ENCODE results near the gene PIGW. TPM values are rescaled to one million over a fixed set of nuclear protein-coding genes. Genes with fewer than 3 reads are reported as not detected.

Gene PIGW
- polyA plus RNA-seq, 3 donors = 3.1 to 5.9 (median 3.7) TPM

- Mint-ChIP-seq H3K9me3 (peaks cover 0 to 1% (median 0%) of the 10 kb centered on the region in 7 donors), H3K4me1 (peaks cover 3% of the 10 kb centered on the region), H3K4me3 (no peak overlapping the region), H3K27ac (peak overlapping the region in 1 of 7 donors; percentile 45), H3K27me3 (ENCODE audit: low read depth in 3 of 3) (no peaks in the 10 kb centered on the region), H3K36me3 (peaks cover 76 to 84% of the 10 kb centered on the region in 2 donors)
- no peak for DNase-seq
- Histone ChIP-seq H3K9me3 (replicated peaks in 1 of 2; ENCODE audit: control insufficient read depth in 1 of 2, insufficient read depth in 1 of 2, low read length in 2 of 2) (no peaks in the 10 kb centered on the region), H3K79me2 (ENCODE audit: insufficient read depth, low read length) (peaks cover 23% of the 10 kb centered on the region), H3K4me3 (replicated peaks in 1 of 3; ENCODE audit: low read depth in 2 of 3, low read length in 3 of 3) (no peak overlapping the region), H3K4me2 (replicated peaks; ENCODE audit: extremely low read depth, low read length, poor library complexity, severe bottlenecking) (no peak overlapping the region), H4K20me1 (ENCODE audit: insufficient read depth, low read length) (peaks cover 32% of the 10 kb centered on the region), H3K9ac (ENCODE audit: insufficient read depth, low read length, poor library complexity, severe bottlenecking) (no peak overlapping the region), H3K4me1 (ENCODE audit: control insufficient read depth in 1 of 2, insufficient read depth in 2 of 2, low read length in 2 of 2) (no peaks in the 10 kb centered on the region), H3K36me3 (replicated peaks in 1 of 2; ENCODE audit: control insufficient read depth in 1 of 2, insufficient read depth in 2 of 2, low read length in 2 of 2) (peaks cover 66 to 95% of the 10 kb centered on the region in 2 donors), H3K27me3 (ENCODE audit: control insufficient read depth in 2 of 2, insufficient read depth in 2 of 2, low read length in 2 of 2) (no peaks in the 10 kb centered on the region), H3K27ac (ENCODE audit: low read depth in 1 of 2, low read length in 2 of 2) (no peak overlapping the region), H2AFZ (ENCODE audit: insufficient read depth, low read depth, low read length, poor library complexity, severe bottlenecking) (no peak overlapping the region)
- no CpG with 5 or more reads among the region's 5 CpGs for WGBS (ENCODE audit: insufficient coverage)
- intact Hi-C loops (cut with micrococcal nuclease) = loop anchor here in 1 of 2 donors (5.0 kb wide), 1 partner anchor 38 kb away; the partner anchor contains the start of genes MYO19 and PIGW
- no peak for TF ChIP-seq CTCF (IDR thresholded peaks at IDR 0.05)
Observed at GRCh38 chr17:36494674-36495073, 40.1 kb upstream of the PIGW start.

- no peak overlapping the region for H3K4me3 ChIP-seq (replicated peaks in 1 of 3; ENCODE audit: low read depth in 2 of 3, low read length in 3 of 3)
- no peak overlapping the region for H2AFZ ChIP-seq (ENCODE audit: insufficient read depth, low read depth, low read length, poor library complexity, severe bottlenecking)
- H3K9ac ChIP-seq (ENCODE audit: insufficient read depth, low read length, poor library complexity, severe bottlenecking) = no peak overlapping the region
- H3K27ac Mint-ChIP-seq = peak overlapping the region in 1 of 7 donors; percentile 45
- DNase-seq = no peak
- H3K27me3 ChIP-seq (ENCODE audit: control insufficient read depth in 2 of 2, insufficient read depth in 2 of 2, low read length in 2 of 2) = no peaks in the 10 kb centered on the region
- peaks cover 18% of the 10 kb centered on the region for H3K79me2 ChIP-seq (ENCODE audit: insufficient read depth, low read length)
- H3K4me1 Mint-ChIP-seq = no peaks in the 10 kb centered on the region
- peaks cover 66 to 97% of the 10 kb centered on the region in 2 donors for H3K36me3 ChIP-seq (replicated peaks in 1 of 2; ENCODE audit: control insufficient read depth in 1 of 2, insufficient read depth in 2 of 2, low read length in 2 of 2)
- TF ChIP-seq CTCF (IDR thresholded peaks at IDR 0.05) = no peak
- H3K4me3 Mint-ChIP-seq = no peak overlapping the region
- no peaks in the 10 kb centered on the region for H3K9me3 ChIP-seq (replicated peaks in 1 of 2; ENCODE audit: control insufficient read depth in 1 of 2, insufficient read depth in 1 of 2, low read length in 2 of 2)
- H3K36me3 Mint-ChIP-seq = peaks cover 73 to 81% of the 10 kb centered on the region in 2 donors
- no peaks in the 10 kb centered on the region for H3K4me1 ChIP-seq (ENCODE audit: control insufficient read depth in 1 of 2, insufficient read depth in 2 of 2, low read length in 2 of 2)
- intact Hi-C loops (cut with micrococcal nuclease) = no loop called here
- H4K20me1 ChIP-seq (ENCODE audit: insufficient read depth, low read length) = peaks cover 27% of the 10 kb centered on the region
- H3K9me3 Mint-ChIP-seq = peaks cover 0 to 1% (median 0%) of the 10 kb centered on the region in 7 donors
- 100% methylated on average over 2 of the region's 3 CpGs for WGBS (ENCODE audit: insufficient coverage)
- no peak overlapping the region for H3K4me2 ChIP-seq (replicated peaks; ENCODE audit: extremely low read depth, low read length, poor library complexity, severe bottlenecking)
- no peaks in the 10 kb centered on the region for H3K27me3 Mint-ChIP-seq (ENCODE audit: low read depth in 3 of 3)
- no peak overlapping the region for H3K27ac ChIP-seq (ENCODE audit: low read depth in 1 of 2, low read length in 2 of 2)
Observed at GRCh38 chr17:36495076-36495578, 39.7 kb upstream of the PIGW start.
